Smooth muscle cell (in vitro differentiated cells): ENCODE data around the gene CD4. TPM values are rescaled to one million over a fixed set of nuclear protein-coding genes. Genes with fewer than 3 reads are reported as not detected.

ENCODE experiments used
- DNase-seq: peaks from one replicate; lab custom pipeline; 2025; ENCODE audit not compliant: unreplicated experiment; lab: John Stamatoyannopoulos, UW
- H2AFZ ChIP-seq: fragments of 200-600 bp; sonication (generic); 2 replicates; pipeline ENCODE4 v1.6.0; 2016; ENCODE audit warnings: antibody characterized with exemption, low read depth, mild to moderate bottlenecking
- H3F3A ChIP-seq: fragments of 200-600 bp; sonication (generic); 2 replicates; pipeline ENCODE4 v1.6.0; 2017; ENCODE audit warnings: antibody characterized with exemption, low read depth
- H3K27ac ChIP-seq: fragments of 200-600 bp; sonication (generic); 2 replicates; pipeline ENCODE4 v1.5.1; 2016; ENCODE audit warnings: low read depth, mild to moderate bottlenecking
- H3K27me3 ChIP-seq: fragments of 200-600 bp; sonication (generic); 2 replicates; pipeline ENCODE4 v1.6.1; 2016; ENCODE audit warnings: low read depth, mild to moderate bottlenecking
- H3K36me3 ChIP-seq: fragments of 200-600 bp; sonication (generic); 2 replicates; pipeline ENCODE4 v1.5.1; 2016; ENCODE audit warnings: low read depth
- H3K4me1 ChIP-seq: fragments of 200-600 bp; sonication (generic); 2 replicates; pipeline ENCODE4 v1.5.1; 2016; ENCODE audit warnings: low read depth
- H3K4me2 ChIP-seq: fragments of 200-600 bp; sonication (generic); 2 replicates; pipeline ENCODE4 v1.6.0; 2016; ENCODE audit warnings: mild to moderate bottlenecking
- H3K4me3 ChIP-seq: fragments of 200-600 bp; sonication (generic); 2 replicates; pipeline ENCODE4 v1.5.1; 2016; ENCODE audit warnings: mild to moderate bottlenecking
- H3K79me2 ChIP-seq: fragments of 200-600 bp; sonication (generic); 2 replicates; pipeline ENCODE4 v1.6.0; 2016; ENCODE audit warnings: low read depth, mild to moderate bottlenecking
- H3K9ac ChIP-seq: fragments of 200-600 bp; sonication (generic); 2 replicates; pipeline ENCODE4 v1.6.0; 2016; ENCODE audit warnings: low read depth
- H3K9me3 ChIP-seq: fragments of 200-600 bp; sonication (generic); replicated peaks from 2 replicates; pipeline ENCODE4 v1.5.1; 2016; ENCODE audit warnings: low read depth
- H4K20me1 ChIP-seq: fragments of 200-600 bp; sonication (generic); 2 replicates; pipeline ENCODE4 v1.6.0; 2016; ENCODE audit warnings: low read depth
- CTCF ChIP-seq: fragments of 200-600 bp; sonication (generic); IDR thresholded peaks from 2 replicates; pipeline ENCODE4 v1.5.1; 2017; ENCODE audit warnings: borderline replicate concordance, mild to moderate bottlenecking, antibody characterized with exemption; ENCODE audit not compliant: insufficient read depth, poor library complexity, severe bottlenecking
- WGBS: methylation state at CpG from one replicate; pipeline ENCODE4 v1.1.7; 2016; ENCODE audit warnings: low lambda C conversion rate; 5-methylcytosine and 5-hydroxymethylcytosine counted together
- polyA plus RNA-seq: library from polyadenylated mRNA; unstranded; fragments of >200 nt; fragmentation: Nextera tagmentation; extraction: Ambion mirVana; gene quantifications from 2 replicates; pipeline ENCODE4 v1.2.1, GENCODE V29; 2016
- total RNA-seq: library from RNA; depleted of rRNA; stranded (reverse); fragments of >200 nt; gene quantifications from 2 replicates; pipeline ENCODE4 v1.2.3, GENCODE V29; 2014

CD4 gene
- total and polyA plus RNA-seq, 2 experiments from 2014 or later: 0.13 to 2.5 TPM

DNA sequence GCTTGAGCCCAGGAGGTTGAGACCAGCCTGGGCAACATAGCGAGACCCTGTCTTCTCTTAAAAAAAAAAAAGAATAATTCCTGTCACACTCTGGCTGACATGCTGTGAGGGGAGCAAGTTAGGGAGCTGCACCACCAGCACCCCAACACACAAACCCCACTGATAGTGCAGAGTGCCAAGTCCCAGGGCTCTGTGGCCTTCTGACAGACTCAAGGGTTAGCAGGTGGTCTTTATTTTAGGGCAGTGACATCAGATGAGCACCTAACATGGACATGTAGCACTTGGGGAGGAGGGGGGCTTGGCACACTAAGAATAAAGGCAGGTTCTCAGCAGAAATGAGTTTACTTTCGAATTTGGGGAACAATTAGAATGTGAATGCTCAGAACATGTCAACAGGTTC lies 69.5 kb downstream of the CD4 start:
- Histone ChIP-seq H3K9ac (no peak overlapping the region), H3K27ac (no peak overlapping the region), H3K4me3 (no peak overlapping the region), H3F3A (peaks cover 8% of the 10 kb centered on the region), H3K9me3 (no peaks in the 10 kb centered on the region), H3K4me1 (no peaks in the 10 kb centered on the region), H3K27me3 (no peaks in the 10 kb centered on the region), H2AFZ (no peak overlapping the region), H3K36me3 (no peaks in the 10 kb centered on the region), H3K4me2 (no peak overlapping the region), H3K79me2 (peaks cover 17% of the 10 kb centered on the region), H4K20me1 (peaks cover 3% of the 10 kb centered on the region)
- no peak for TF ChIP-seq CTCF
- 91% methylated on average over 2 of the region's 2 CpGs for WGBS
- DNase-seq: no peak

- 95% methylated on average over 9 of the region's 9 CpGs for WGBS
- Histone ChIP-seq H4K20me1 (peaks cover under 1% of the 10 kb centered on the region), H3K4me3 (no peak overlapping the region), H3K9ac (no peak overlapping the region), H3K4me1 (no peaks in the 10 kb centered on the region), H3F3A (peaks cover 12% of the 10 kb centered on the region), H3K9me3 (no peaks in the 10 kb centered on the region), H2AFZ (no peak overlapping the region), H3K79me2 (peaks cover 4% of the 10 kb centered on the region), H3K36me3 (no peaks in the 10 kb centered on the region), H3K27ac (no peak overlapping the region), H3K4me2 (no peak overlapping the region), H3K27me3 (no peaks in the 10 kb centered on the region)
- DNase-seq: no peak
- no peak for TF ChIP-seq CTCF
These were observed 70.8 kb downstream of the CD4 start for GRCh38 chr12:6860116-6860515.

GRCh38 chr12:6860942-6861341 lies 71.6 kb downstream of the CD4 start:
- H4K20me1 ChIP-seq: no peaks in the 10 kb centered on the region
- H3K9ac ChIP-seq: no peak overlapping the region
- no peak overlapping the region for H2AFZ ChIP-seq
- no peak overlapping the region for H3K4me3 ChIP-seq
- no peaks in the 10 kb centered on the region for H3K4me1 ChIP-seq
- no peaks in the 10 kb centered on the region for H3K79me2 ChIP-seq
- H3K9me3 ChIP-seq: no peaks in the 10 kb centered on the region
- no peak overlapping the region for H3K4me2 ChIP-seq
- H3F3A ChIP-seq: peaks cover 20% of the 10 kb centered on the region
- WGBS: 98% methylated on average over 7 of the region's 7 CpGs
- no peak overlapping the region for H3K27ac ChIP-seq
- no peak for TF ChIP-seq CTCF
- DNase-seq: no peak
- H3K36me3 ChIP-seq: no peaks in the 10 kb centered on the region
- no peaks in the 10 kb centered on the region for H3K27me3 ChIP-seq

- Histone ChIP-seq H3K36me3 (no peaks in the 10 kb centered on the region), H3K9ac (no peak overlapping the region)
These were observed 72.1 kb downstream of the CD4 start for GRCh38 chr12:6861391-6861790.

More at GRCh38 chr12:6861391-6861790, 72.1 kb downstream of the CD4 start:
- H4K20me1 ChIP-seq: no peaks in the 10 kb centered on the region
- no peaks in the 10 kb centered on the region for H3K4me1 ChIP-seq
- no peak for DNase-seq
- over 99% methylated on average over 9 of the region's 9 CpGs for WGBS
- no peak overlapping the region for H2AFZ ChIP-seq
- H3K79me2 ChIP-seq: no peaks in the 10 kb centered on the region
- TF ChIP-seq CTCF: no peak
- no peak overlapping the region for H3K27ac ChIP-seq
- peaks cover 20% of the 10 kb centered on the region for H3F3A ChIP-seq
- H3K9me3 ChIP-seq: no peaks in the 10 kb centered on the region
- no peak overlapping the region for H3K4me2 ChIP-seq
- no peak overlapping the region for H3K4me3 ChIP-seq
- no peaks in the 10 kb centered on the region for H3K27me3 ChIP-seq
